Stomach smooth muscle (tissue), 2 donors: ENCODE results near the gene CDS2.

Experiments used
- H3K27ac ChIP-seq: one replicate; pipeline ENCODE4 v1.7.0; 2013; ENCODE audit warnings: mild to moderate bottlenecking, low read length, inconsistent platforms
- H3K27me3 ChIP-seq, 2 donors: one replicate each; pipeline ENCODE4 v1.7.0; 2013; ENCODE audit warnings: low read length in 2 of 2; ENCODE audit not compliant: insufficient read depth in 2 of 2, control insufficient read depth in 1 of 2
- H3K36me3 ChIP-seq, 2 donors: one replicate each; pipeline ENCODE4 v1.7.0; 2013; ENCODE audit warnings: low read length in 2 of 2; ENCODE audit not compliant: control insufficient read depth in 2 of 2, insufficient read depth in 2 of 2
- H3K4me1 ChIP-seq: one replicate; pipeline ENCODE4 v1.7.0; 2013; ENCODE audit warnings: low read length; ENCODE audit not compliant: control insufficient read depth, insufficient read depth
- H3K4me3 ChIP-seq, 2 donors: one replicate each; pipeline ENCODE4 v1.7.0; 2013; ENCODE audit warnings: low read length in 2 of 2
- H3K9ac ChIP-seq, 2 donors: one replicate each; pipeline ENCODE4 v1.7.0; 2013; ENCODE audit warnings: low read length in 2 of 2, mild to moderate bottlenecking in 1 of 2
- H3K9me3 ChIP-seq, 2 donors: one replicate each; pipeline ENCODE4 v1.7.0; 2013; ENCODE audit warnings: low read length in 2 of 2; ENCODE audit not compliant: control insufficient read depth in 2 of 2
- donor health status: healthy.
- donor health status: Pancreatic carcinoma.

The CDS2 gene

GRCh38 chr20:5234158-5234557 lies 107.3 kb downstream of the CDS2 start:
- Histone ChIP-seq H3K4me1 (no peaks in the 10 kb centered on the region), H3K36me3 (peaks cover 0 to 4% of the 10 kb centered on the region in 2 donors), H3K9me3 (no peaks in the 10 kb centered on the region), H3K4me3 (no peak overlapping the region), H3K9ac (no peak overlapping the region), H3K27ac (no peak overlapping the region), H3K27me3 (no peaks in the 10 kb centered on the region)

DNA sequence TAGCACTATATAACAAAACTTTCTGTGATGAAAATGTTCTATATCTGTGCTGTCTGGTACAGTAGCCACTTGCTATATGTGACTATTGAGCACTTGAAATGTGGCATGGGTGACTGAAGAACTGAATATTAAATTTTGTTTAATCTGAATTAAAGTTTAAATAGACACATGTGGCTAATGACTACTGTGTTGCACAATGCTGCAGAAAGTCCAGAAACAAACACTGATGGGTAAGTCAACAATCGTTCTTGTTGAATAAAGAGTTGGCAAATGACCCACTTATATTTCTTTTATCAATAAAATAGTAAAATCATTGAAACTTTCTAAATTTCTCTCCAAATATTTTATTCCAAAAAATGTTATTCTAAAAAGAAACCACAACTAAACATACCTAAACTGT lies 108.2 kb downstream of the CDS2 start:
- Histone ChIP-seq H3K9me3 (no peaks in the 10 kb centered on the region), H3K27ac (no peak overlapping the region), H3K36me3 (peaks cover 0 to 4% of the 10 kb centered on the region in 2 donors), H3K4me3 (no peak overlapping the region), H3K27me3 (no peaks in the 10 kb centered on the region), H3K9ac (no peak overlapping the region), H3K4me1 (no peaks in the 10 kb centered on the region)
